GM19463 (cell line): Measurements from ENCODE around the gene HPSE2.
"Not testable (repeated sequence)": the region's sequence is repeated elsewhere in the genome, so short reads cannot be mapped to it uniquely, and the experiment has no call there.

Experiments
- ATAC-seq: cut with Tn5 transposase; IDR thresholded peaks from one replicate; pipeline ENCODE4 v1.9.1; 2021; ENCODE audit warnings: mild to moderate bottlenecking, moderate library complexity; ENCODE audit not compliant: unreplicated experiment

HPSE2 gene

DNA sequence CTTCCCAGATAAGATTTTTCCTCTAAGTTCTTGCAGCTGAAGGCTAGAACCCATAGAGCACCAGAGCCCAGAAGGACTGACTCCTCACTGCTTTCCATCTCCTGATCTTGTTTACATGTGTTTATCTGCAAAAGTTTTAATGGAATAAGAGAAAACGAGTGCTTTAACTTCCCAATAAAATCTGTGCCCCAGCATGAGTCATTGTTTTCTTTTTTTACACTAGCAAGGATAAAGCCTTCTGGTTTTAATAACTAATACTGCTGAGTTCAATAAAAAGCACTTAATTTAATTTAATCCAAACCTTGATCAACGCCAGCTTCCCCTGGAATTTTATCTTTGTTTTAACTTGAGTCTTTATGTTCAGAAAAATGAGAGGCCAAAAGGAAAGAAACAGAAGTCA, 227.6 kb downstream of the HPSE2 start:
- no peak for ATAC-seq

DNA sequence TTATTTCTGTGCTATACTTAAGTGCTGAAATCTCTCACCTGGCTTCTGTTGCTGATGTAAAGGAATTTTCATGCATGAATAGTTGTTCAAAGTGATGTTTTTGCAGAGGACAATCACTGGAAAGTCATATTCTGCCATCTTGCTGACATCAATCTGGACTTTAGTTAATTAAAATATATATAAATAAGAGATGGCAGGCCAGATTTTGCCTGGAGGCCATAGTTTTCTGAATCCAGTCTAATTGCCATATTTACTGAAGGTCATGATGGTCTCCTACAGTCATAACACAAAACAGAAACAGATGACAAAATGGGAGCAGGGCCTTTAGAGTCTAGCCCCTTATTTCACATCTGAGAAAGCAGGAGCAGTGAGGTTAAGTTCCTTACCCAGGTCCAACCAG, 228.2 kb downstream of the HPSE2 start:
- ATAC-seq = no peak

DNA sequence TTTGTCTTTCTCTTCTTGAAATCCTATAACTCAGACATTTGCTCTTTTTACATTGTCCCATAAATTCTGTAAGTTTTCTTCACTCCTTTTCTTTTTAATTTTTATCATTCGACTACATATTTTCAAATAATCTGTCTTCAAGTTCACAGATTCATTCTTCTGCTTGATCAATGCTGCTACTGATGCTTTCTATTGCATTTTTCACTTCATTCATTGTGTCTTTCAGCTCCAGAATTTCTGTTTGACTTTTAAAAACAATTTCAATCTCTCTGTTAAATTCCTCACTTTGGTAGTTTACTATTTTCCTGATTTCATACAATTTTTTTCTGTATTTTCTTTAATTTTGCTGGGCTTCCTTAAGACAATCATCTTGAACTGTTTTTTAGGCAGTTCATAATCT, 230.4 kb downstream of the HPSE2 start:
- no peak for ATAC-seq

DNA sequence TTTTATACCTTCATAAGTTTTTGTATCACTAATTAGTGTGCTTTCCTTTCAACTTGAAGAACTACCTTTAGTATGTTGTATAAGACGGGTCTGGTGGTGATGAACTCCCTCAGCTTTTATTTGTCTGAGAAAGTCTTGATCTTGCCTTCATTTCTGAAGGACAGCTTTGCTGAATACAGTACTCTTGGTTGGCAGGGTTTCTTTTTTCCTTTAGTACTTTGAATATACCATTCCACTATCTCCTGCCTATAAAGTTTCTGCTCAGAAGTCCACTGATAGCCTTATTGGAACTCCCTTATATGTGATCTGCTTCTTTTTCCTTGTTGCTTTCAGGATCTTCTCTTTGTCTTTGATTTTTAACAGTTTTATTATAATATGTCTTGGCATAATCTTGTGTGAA, 230.9 kb downstream of the HPSE2 start:
- no peak for ATAC-seq

DNA sequence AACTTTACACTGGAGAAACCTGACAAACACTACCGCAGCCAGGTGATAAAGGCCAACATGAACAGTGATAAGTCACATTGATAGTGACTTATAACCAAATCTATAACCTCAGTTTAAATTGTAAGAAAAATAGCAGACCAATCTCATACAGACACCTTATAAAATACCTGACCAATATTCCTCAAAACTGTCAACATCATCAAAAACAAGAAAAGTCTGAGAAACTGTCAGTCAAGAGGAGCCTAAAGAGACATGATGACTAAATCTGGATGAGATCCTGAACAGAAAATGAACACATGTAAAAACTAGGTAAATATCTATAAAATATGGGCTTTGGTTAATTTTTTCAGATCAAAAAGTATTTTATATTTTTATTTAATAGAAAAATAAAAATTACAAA, 233.3 kb downstream of the HPSE2 start:
- no peak for ATAC-seq

DNA sequence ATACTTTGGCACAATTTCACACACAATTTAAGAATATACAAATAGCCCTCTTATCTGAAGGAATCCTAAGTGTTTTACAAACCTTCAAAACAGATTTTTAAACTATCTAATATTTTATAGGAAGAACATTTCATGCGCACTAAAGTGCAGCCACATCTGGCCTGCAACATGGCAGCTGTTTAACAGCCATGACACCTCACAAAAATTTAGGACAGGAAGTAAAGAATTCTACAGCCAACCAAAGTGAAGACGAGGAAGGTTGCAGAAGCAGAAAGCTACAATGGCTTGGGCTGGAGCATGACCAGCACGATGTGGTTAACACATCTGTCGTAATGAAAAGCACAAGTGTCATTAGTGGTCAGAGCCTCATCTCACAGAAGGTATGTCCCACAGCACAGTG, 238.1 kb downstream of the HPSE2 start:
- ATAC-seq = no peak

DNA sequence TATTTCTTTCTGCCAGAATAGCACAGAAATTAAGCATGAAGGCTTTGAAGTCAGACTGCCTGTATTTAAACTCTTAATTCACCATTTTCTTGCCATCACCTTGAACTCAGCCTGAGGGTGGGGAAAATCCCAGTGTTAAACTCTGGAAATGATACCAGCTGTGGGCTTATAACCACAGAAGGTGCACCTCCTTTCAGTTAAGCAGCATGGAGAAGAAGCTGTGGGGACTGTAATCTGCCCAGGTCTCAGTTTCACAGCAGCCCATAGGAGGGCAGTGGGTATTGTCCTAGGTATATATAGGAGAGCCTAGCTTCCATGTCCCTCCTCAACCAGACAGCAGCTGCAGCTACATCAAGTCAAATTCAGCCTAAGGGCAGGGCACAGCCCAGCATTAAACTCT, 241.6 kb downstream of the HPSE2 start:
- no peak for ATAC-seq

DNA sequence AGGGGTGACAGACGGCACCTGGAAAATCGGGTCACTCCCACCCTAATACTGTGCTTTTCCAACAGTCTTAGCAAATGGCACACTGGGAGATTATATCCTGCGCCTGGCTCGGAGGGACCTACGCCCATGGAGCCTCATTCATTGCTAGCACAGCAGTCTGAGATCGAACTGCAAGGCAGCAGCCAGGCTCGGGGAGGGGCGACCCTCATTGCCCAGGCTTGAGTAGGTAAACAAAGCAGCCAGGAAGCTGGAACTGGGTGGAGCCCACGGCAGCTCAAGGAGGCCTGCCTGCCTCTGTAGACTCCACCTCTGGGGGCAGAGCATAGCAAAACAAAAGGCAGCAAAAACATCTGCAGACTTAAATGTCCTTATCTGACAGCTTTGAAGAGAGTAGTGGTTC, 251.9 kb downstream of the HPSE2 start:
- not testable (repeated sequence) for ATAC-seq

DNA sequence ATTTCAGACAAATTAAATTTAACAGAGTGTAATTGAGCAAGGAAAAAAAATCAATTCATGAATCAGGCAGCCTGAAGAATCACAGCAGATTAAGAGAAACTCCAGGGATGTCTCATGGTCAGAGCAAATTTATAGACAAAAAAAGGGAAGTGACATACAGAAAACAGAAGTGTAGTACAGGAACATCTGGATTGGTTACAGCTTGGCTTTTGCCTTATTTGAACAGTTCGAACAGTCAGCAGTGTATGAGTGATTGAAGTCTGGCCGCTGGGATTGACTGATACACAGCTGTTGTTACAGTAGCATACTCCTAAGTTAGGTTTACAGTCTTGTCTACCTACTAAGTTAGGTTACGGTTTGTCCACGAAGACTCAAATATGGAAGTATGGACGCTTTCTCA, 255.3 kb downstream of the HPSE2 start:
- ATAC-seq = no peak

DNA sequence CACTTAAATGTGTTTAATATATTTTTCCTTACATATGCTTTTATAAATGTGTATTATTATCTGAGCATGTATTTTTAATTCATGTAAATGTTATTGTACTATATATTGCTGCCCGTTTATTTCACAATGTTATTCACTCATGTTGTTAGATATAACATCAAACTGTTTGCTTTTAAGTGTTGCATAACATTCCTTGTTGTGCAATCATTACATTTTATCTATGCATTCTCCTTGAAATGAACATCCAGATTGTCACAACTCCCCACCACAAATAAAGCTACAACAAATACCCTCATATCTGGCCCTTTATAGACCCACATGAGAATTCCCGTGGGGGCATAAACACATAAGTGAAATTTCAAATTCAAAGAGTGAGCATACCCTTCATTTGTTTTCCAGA, 264.2 kb downstream of the HPSE2 start:
- no peak for ATAC-seq

DNA sequence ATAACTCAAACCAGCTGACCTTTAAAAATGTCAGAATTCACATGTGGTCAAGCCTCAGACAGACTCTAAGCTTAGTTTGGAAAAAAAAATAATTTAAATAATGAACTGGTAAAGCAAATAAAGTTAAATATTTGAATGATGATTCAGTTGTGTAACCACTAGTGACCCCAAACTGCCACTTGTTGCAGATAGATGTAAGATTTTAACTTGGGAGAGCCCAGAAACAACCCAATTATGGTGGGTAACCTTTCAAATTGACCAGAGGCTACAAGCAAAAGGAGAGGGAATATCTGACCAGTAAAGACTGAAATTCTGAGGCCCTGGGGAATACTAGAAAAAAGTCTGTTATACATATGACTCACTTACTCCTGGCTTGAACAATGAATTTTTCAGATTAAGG, 268.1 kb downstream of the HPSE2 start:
- ATAC-seq = no peak

DNA sequence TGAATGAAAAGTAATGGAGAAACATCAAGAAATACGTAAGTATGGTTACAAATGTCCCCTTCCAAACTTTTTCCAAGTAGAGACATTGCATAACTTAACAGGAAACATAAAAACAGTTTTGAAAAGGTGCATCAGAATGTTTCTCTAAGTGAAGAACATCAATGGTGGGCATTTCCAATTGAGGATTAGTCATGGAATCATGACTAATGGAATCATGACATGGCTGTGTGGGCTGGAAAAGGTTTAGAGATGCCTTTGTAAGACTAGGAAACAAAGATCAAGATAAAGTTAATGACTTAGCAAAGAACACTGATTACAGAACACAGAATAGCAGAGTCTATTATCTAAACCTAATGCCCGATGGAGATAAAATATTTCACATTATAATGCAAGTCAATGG, 272.0 kb downstream of the HPSE2 start:
- ATAC-seq = no peak

DNA sequence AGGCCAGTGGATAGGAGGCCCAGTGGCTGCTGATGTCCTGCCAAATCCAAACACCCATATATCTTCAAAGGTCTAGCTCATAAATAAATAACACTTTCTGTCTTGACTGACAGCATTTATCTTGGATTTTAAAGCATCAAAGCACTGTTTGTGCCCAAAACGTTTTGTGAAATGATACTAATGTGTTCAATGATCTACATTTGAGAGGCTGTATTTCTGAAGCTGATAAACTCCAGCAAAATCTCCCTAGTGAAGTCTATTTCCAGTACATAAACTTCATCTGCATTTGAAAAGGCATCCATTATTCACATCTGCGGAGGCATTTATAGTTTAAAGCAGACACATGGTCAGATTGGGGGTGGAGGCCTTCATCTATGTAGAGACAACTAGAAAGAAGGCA, 276.3 kb downstream of the HPSE2 start:
- no peak for ATAC-seq

DNA sequence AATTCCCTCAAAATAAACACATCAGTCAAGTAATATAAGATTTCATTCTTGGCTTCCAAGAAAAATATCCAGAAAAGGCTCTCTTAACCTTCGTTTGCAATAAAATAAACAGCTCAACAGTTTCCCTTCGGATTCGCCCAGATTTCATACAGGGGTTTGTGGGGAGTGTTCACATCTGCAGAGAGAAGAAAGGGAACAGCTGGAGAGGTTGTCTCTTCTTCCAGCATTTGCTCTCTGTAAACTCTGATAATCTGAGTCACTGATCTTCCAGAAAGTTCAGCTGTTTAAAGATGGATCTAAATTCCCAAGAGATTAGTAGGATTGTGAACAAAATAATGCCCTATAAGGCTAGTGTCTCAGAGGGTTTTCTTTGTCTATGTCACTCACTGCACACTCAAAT, 277.9 kb downstream of the HPSE2 start:
- ATAC-seq = no peak

DNA sequence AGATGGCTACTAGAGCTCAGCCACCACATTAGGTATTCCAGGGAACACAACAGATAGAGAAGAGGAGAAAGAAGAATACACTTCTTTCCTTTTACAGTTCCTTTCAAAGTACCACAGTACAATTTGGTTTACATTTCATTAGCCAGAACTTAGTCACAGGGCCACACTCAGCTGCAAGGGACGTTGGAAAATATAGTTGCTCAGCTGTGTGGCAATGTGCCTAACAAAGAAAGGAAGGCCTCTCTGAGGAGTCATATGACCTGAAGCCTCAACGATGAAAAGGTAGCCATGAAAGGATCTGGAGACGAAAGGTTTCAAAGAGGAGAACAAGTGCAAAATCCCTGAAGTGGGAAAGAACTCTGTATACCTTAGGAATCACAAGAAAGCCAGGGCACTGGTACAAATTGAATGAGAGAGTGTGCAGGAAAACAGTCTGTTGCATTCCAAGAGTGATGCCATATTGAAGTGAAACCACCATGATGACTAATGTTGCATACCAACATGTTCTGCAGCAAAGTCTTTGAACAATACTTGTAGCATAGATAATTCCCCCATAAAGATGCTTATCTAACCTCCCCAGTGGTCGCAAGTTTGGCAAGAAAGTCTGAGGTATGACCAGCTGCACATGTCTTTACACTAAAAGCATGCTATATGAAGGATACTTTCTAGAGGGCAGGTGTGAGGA, 278.9 kb downstream of the HPSE2 start:
- no peak for ATAC-seq

DNA sequence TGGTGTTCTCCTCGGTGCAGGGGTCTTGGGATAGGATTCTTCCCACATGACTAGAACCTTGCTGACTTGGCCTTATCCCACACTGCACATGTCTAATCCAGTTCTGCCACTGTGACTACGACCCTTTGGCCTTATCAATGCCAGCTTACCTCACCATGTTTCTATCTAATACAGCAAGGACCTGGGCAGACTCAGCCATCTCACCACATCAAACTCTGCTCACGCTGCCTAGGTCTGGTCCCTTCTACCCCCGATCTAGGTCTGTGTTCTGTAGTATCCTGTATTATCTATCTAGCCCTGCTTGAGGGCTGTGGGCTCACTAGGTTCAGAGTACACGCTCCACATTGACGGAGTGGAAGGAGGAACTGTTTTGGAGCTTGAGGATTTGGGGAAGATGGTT, 282.4 kb downstream of the HPSE2 start:
- ATAC-seq = no peak

DNA sequence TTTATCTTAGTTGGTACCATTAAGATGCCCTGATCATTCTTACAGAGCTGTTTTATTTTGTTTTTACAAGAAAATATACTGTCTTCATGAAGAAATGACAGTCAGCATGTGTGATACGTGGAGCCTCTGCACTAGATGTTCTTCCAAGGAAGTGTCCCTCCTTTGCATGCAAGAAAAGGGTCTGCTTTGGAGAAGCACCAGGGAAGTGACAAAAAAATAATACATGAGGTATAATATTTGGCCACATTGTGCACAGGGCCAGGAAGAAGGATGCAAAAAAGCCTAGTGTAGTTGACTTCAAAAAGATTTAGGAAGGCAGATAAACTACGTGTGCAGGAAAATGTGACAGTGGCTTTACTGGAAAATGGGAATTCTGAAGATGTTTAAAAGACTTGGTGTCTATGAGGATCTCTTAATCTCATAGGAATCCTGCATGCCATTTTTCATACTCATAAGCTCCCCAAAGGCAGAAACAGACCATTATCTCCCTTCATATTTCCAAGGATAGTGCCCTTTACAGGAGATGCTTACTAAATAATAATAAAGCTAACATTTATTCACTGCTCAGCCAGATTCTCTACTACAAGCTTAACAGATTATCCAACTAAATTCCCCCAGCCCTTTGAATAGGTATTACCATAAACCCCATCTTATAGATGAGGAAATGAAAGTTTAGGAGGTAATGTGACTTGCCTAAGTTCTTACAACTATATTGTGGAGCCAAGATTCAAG, 284.2 kb downstream of the HPSE2 start:
- no peak for ATAC-seq

DNA sequence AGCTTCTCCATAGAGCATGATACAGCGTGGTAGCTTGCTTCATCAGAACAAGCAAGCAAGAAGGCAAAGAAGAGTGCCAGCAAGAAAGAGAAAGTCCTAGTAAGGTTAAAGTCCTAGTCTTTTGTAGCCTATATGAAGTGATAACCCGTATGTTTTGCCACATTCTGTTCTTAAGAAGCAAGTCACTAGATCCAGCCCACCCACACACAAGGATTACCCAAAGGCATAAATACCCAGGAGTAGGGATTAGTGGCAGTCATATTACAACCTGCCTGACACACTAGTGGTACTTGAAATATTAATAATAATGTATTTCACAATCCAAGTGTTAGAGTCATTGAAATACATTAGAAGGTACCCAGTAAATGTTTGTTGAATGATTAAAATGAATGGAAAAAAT, 285.5 kb downstream of the HPSE2 start:
- no peak for ATAC-seq

DNA sequence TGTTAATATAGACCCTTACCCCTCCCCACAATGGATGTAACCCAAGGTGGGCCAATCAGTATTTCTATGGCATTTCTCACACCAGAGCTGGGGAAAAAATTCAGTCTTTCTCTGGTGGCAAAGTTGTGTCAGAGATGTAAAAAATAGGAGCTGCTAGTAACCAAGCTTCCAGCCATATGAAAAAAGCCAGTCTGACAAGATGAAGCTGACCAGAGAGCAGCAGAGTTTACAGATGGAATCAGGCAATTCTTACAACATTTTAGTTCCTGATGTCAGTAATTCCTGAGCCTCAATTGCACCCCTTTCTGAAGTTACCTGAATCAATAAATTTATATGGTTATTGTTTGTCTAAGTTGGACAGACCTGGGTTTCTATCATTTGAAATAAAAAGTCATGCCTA, 286.3 kb downstream of the HPSE2 start:
- ATAC-seq = no peak

DNA sequence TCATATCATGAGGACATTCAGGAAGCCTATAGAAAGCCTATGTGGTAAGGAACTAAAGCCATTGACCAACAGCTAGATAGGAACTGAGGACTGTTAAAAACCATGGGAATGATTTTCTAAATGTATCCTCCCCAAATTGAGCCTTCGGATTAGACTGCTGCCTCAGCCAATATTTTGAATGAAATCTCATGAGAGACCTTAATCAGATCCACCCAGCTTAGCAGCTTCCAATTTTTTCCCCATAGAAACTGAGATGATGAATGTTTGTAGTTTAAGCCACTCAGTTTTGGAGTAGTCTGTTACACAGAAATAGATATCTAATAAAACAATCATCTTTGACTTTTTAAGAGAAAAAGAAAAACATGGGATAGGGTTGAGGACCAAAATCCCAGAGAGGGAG, 292.0 kb downstream of the HPSE2 start:
- ATAC-seq = no peak

DNA sequence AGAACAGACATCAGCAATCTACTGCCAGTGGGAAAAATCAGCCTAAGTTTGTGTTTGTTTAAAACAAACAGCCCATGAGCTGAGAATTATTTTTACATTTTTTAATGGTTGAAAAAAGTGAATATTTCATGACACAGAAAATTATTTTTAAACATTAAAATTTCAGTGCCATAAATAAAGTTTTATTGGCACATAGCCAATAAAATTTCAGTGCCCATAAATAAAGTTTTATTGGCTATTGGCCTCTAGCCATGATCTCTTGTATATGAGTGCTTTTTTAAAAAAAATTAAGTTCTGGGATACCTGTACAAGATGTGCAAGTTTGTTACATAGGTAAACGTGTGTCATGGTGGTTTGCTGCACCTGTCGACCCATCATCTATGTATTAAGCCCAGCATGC, 305.9 kb downstream of the HPSE2 start:
- no peak for ATAC-seq

DNA sequence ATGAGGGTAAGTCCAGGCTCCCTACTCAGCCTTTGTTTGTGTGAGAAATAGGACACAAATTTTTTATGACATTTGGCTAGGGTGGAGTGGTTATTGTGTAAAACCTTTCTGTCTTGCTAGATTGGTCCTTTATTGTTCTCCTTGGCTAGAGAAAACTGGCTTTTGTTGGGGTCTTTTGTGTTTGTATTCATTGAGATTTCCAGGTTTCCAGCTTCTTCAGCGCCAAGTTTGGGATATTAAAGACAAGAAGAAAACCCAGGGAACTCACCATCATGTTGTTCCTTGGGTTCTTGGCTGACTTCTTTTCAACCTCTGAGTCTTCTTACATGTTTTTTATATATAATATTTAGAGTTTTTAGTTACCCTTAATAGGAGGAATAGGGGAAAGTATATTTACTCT, 310.0 kb downstream of the HPSE2 start:
- ATAC-seq = no peak

DNA sequence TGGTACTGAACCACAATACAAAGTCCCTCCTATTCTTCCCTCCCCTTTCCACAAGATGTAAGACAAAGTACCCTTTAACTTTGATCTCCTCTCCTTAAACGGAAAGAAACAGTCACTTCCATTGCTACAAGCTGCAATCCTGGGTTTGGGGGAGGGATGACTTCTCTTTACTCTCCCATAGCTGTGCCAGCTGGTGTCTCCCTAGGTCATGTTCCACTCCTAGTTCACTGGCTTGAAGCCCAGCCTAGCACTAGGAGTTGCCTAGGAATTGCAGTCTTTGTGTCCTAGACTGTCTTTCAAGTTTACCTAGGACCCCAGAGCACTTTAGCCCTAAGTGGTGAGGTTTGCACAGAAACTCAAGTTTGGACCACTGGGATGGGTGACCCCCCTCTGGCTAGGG, 311.1 kb downstream of the HPSE2 start:
- no peak for ATAC-seq
